A549 treated with Mapracorat at 1 μM for 4 hours (cell line): ENCODE results near the gene TMEM53. TPM values are rescaled to one million over a fixed set of nuclear protein-coding genes. Genes with fewer than 3 reads are reported as not detected.

ENCODE experiments used
- total RNA-seq: library from RNA; stranded (reverse); fragments of 200-300 nt; extraction: Qiagen RNA extraction; gene quantifications from 5 replicates; pipeline ENCODE4 v1.2.3, GENCODE V29; 2022

The TMEM53 gene
- total RNA-seq: 6.8 to 11.9 TPM (median 9.3 TPM) in 5 replicates

DNA sequence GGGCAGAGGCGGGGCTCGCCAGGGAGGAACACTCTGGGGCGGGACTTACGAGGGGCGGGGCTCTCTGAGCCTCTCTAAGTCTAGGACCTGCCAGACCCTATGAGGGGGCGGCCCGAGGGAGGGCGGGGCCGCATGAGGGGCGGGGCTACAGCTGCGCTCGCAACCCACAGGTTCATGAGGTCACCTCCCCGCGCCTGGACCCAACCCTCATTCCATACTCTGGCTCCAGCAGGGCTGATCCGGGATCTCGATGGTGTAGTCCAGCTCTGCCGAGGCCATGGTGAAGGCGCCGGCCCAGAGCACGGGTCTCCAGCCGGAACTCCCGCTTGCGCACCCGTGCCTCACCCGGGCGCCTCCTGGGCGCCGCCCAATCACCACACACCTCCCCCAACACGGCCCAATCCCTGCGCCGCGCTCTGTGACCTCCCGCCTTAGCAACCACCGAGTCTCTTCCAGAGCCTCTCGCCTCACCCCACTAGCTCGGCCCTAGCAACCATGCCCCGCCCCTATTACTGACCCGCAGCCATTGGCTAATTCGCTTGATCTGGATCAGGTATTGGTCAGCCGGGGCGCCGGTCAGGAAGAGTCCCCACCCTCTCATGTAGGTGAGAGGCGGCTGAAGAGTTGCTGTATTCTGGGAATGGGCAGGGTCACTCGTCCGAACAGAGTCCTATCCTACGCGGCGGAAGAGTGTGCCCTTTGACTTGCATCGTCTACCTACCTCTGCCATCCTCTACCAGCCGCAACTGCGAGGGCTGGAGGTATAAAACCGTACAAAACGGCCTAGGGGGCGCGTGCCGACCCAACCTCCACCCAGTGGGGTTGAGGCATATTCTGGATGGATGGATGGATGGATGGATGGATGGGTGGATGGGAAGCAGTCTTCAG lies at the start of gene TMEM53, which contains the start of gene ARMH1:
TMEM53 (minus strand) TSS at position 369 of the 888 bp plus-strand sequence; CDS start at position 279, 90 bp downstream.
ARMH1 (plus strand) TSS at position 602 of the 888 bp plus-strand sequence. CDS start 14,984 bp downstream, outside the sequence.

Other genes with a start within 250 kb of the TMEM53 start
- 0.38 to 1.2 TPM (median 0.98 TPM) in 5 replicates for gene ARMH1, start 233 bp upstream of the TMEM53 start, total RNA-seq
- not detected in 5 replicates for gene RNU5D-1, start 56.7 kb upstream of the TMEM53 start, total RNA-seq
- gene KIF2C, start 65.4 kb upstream of the TMEM53 start, total RNA-seq: 36.7 to 41.0 TPM (median 39.3 TPM) in 5 replicates
- gene RPS8, start 101.1 kb upstream of the TMEM53 start, total RNA-seq: 1,530 to 1,730 TPM (median 1,691 TPM) in 5 replicates
- 0.29 to 0.51 TPM (median 0.42 TPM) in 5 replicates for gene BEST4, start 113.7 kb upstream of the TMEM53 start, total RNA-seq
- 12.5 to 20.9 TPM (median 20.0 TPM) in 5 replicates for gene PLK3, start 125.9 kb upstream of the TMEM53 start, total RNA-seq
- gene DYNLT4, start 132.9 kb upstream of the TMEM53 start, total RNA-seq: 0.20 to 0.76 TPM (median 0.45 TPM) in 5 replicates
- 2.3 to 3.4 TPM (median 2.7 TPM) in 5 replicates for gene BTBD19, start 134.0 kb upstream of the TMEM53 start, total RNA-seq
- gene PTCH2, start 168.8 kb upstream of the TMEM53 start, total RNA-seq: 0.11 to 0.31 TPM (median 0.14 TPM) in 5 replicates